Neural cell (in vitro differentiated cells): ENCODE results near the gene ACTN1. TPM values are rescaled to one million over a fixed set of nuclear protein-coding genes. Genes with fewer than 3 reads are reported as not detected.

Experiments used
- H2AFZ ChIP-seq: fragments of 200-600, 300-800 bp; sonication (generic), shearing (Covaris generic); 2 replicates; pipeline ENCODE4 v1.6.0; 2014; ENCODE audit warnings: low read depth, mild to moderate bottlenecking, antibody characterized with exemption, low read length, moderate library complexity
- H3F3A ChIP-seq: fragments of 200-600 bp; shearing (Covaris generic); 2 replicates; pipeline ENCODE4 v1.6.1; 2016; ENCODE audit warnings: mild to moderate bottlenecking, moderate library complexity, mixed read lengths, antibody characterized with exemption, low read length; ENCODE audit not compliant: insufficient read depth, poor library complexity, severe bottlenecking
- H3K27ac ChIP-seq: fragments of 200-600, 300-800 bp; sonication (generic), shearing (Covaris generic); 2 replicates; pipeline ENCODE4 v1.5.1; 2014; ENCODE audit warnings: mild to moderate bottlenecking, low read length, moderate library complexity
- H3K27me3 ChIP-seq: fragments of 300-800, 200-600 bp; sonication (generic), shearing (Covaris generic); 2 replicates; pipeline ENCODE4 v1.6.0; 2014; ENCODE audit warnings: mild to moderate bottlenecking, low read depth, low read length, moderate library complexity; ENCODE audit not compliant: insufficient read depth
- H3K36me3 ChIP-seq: fragments of 300-800, 200-600 bp; sonication (generic), shearing (Covaris generic); 2 replicates; pipeline ENCODE4 v1.5.1; 2014; ENCODE audit warnings: mild to moderate bottlenecking, antibody characterized with exemption, low read length, moderate library complexity; ENCODE audit not compliant: insufficient read depth
- H3K4me2 ChIP-seq: fragments of 300-800, 200-600 bp; sonication (generic), shearing (Covaris generic); 2 replicates; pipeline ENCODE4 v1.6.0; 2014; ENCODE audit warnings: mild to moderate bottlenecking, low read length
- H3K4me3 ChIP-seq: fragments of 300-800, 200-600 bp; sonication (generic), shearing (Covaris generic); 2 replicates; pipeline ENCODE4 v1.5.1; 2014; ENCODE audit warnings: mild to moderate bottlenecking, low read length, moderate library complexity
- H3K79me2 ChIP-seq: fragments of 200-600 bp; shearing (Covaris generic); replicated peaks from 2 replicates; pipeline ENCODE4 v1.6.0; 2014; ENCODE audit warnings: mild to moderate bottlenecking, low read length, moderate library complexity; ENCODE audit not compliant: insufficient read depth
- H3K9ac ChIP-seq: fragments of 300-800, 200-600 bp; sonication (generic), shearing (Covaris generic); 2 replicates; pipeline ENCODE4 v1.6.1; 2016; ENCODE audit warnings: mild to moderate bottlenecking, low read length, mixed read lengths
- H3K9me2 ChIP-seq: fragments of 200-600 bp; shearing (Covaris generic); 2 replicates; pipeline ENCODE4 v1.6.1; 2016; ENCODE audit warnings: mild to moderate bottlenecking, low read length, mixed read lengths; ENCODE audit not compliant: insufficient read depth
- H3K9me3 ChIP-seq: fragments of 200-600, 300-800 bp; sonication (generic), shearing (Covaris generic); 2 replicates; pipeline ENCODE4 v1.6.1; 2016; ENCODE audit warnings: mild to moderate bottlenecking, mixed run types, low read length, moderate library complexity, mixed read lengths
- H4K20me1 ChIP-seq: fragments of 200-600 bp; shearing (Covaris generic); 2 replicates; pipeline ENCODE4 v1.6.1; 2016; ENCODE audit warnings: mild to moderate bottlenecking, mixed run types; ENCODE audit not compliant: insufficient read depth
- CTCF ChIP-seq: fragments of 450-650 bp; IDR thresholded peaks from 2 replicates; pipeline ENCODE4 v1.5.1; 2014; ENCODE audit warnings: antibody characterized with exemption, mild to moderate bottlenecking, moderate library complexity; ENCODE audit not compliant: poor library complexity, severe bottlenecking
- EP300 ChIP-seq: fragments of 450-650 bp; conservative IDR thresholded peaks from 2 replicates; pipeline ENCODE4 v1.6.1; 2014; ENCODE audit warnings: antibody characterized with exemption, mild to moderate bottlenecking, moderate library complexity; ENCODE audit not compliant: poor library complexity, severe bottlenecking
- EZH2 ChIP-seq: fragments of 200-600, 300-800 bp; shearing (Covaris generic), sonication (generic); IDR thresholded peaks from 2 replicates; pipeline ENCODE4 v1.6.1; 2014; ENCODE audit warnings: antibody characterized with exemption, low read length, borderline replicate concordance, mild to moderate bottlenecking; ENCODE audit not compliant: insufficient read depth, poor library complexity, severe bottlenecking
- MXI1 ChIP-seq: fragments of 450-650 bp; conservative IDR thresholded peaks from 2 replicates; pipeline ENCODE4 v1.6.1; 2014; ENCODE audit warnings: antibody characterized with exemption, mild to moderate bottlenecking; ENCODE audit not compliant: poor library complexity, severe bottlenecking
- POLR2AphosphoS5 ChIP-seq: IDR thresholded peaks from 2 replicates; pipeline ENCODE4 v1.6.1; 2012
- RAD21 ChIP-seq: fragments of 450-650 bp; conservative IDR thresholded peaks from 2 replicates; pipeline ENCODE4 v1.6.1; 2014; ENCODE audit warnings: antibody characterized with exemption, mild to moderate bottlenecking, moderate library complexity
- REST ChIP-seq: IDR thresholded peaks from 2 replicates; pipeline ENCODE4 v1.6.1; 2012; ENCODE audit warnings: borderline replicate concordance
- SMC3 ChIP-seq: fragments of 450-650 bp; conservative IDR thresholded peaks from 2 replicates; pipeline ENCODE4 v1.6.1; 2014; ENCODE audit warnings: antibody characterized with exemption, mild to moderate bottlenecking, moderate library complexity; ENCODE audit not compliant: poor library complexity
- TAF1 ChIP-seq: IDR thresholded peaks from 2 replicates; pipeline ENCODE4 v1.6.1; 2012; ENCODE audit warnings: low read depth
- polyA plus RNA-seq: library from polyadenylated mRNA; depleted of rRNA; stranded (reverse); fragments of >200 nt; gene quantifications from 2 replicates; pipeline ENCODE4 v1.2.3, GENCODE V29; 2014

ACTN1 gene
- polyA plus RNA-seq, 1 donor from 2014 or later = 10.8 TPM

GRCh38 chr14:68908803-68909202 lies 70.3 kb downstream of the ACTN1 start:
- Histone ChIP-seq H3K4me2 (no peak overlapping the region), H3K79me2 (no peaks in the 10 kb centered on the region), H3K27ac (no peak overlapping the region), H2AFZ (no peak overlapping the region), H3K36me3 (no peaks in the 10 kb centered on the region), H3K27me3 (no peaks in the 10 kb centered on the region), H3K9me2 (no peaks in the 10 kb centered on the region), H3F3A (no peaks in the 10 kb centered on the region), H3K9ac (no peak overlapping the region), H3K9me3 (no peaks in the 10 kb centered on the region), H4K20me1 (no peaks in the 10 kb centered on the region), H3K4me3 (no peak overlapping the region)
- no peak for TF ChIP-seq TAF1
- TF ChIP-seq EP300 = no peak
- TF ChIP-seq CTCF = no peak
- no peak for TF ChIP-seq EZH2
- no peak for TF ChIP-seq SMC3
- no peak for TF ChIP-seq REST
- TF ChIP-seq MXI1 = no peak
- no peak for TF ChIP-seq POLR2AphosphoS5
- no peak for TF ChIP-seq RAD21

- H3K4me2 ChIP-seq = no peak overlapping the region
- TF ChIP-seq EP300 = no peak
- TF ChIP-seq POLR2AphosphoS5 = no peak
- no peak for TF ChIP-seq CTCF
- no peak for TF ChIP-seq REST
- TF ChIP-seq RAD21 = no peak
- no peak for TF ChIP-seq MXI1
- TF ChIP-seq TAF1 = no peak
- no peak for TF ChIP-seq SMC3
- TF ChIP-seq EZH2 = no peak
- H3K79me2 ChIP-seq = no peaks in the 10 kb centered on the region
- H4K20me1 ChIP-seq = no peaks in the 10 kb centered on the region
- H2AFZ ChIP-seq = no peak overlapping the region
- H3K4me3 ChIP-seq = no peak overlapping the region
- no peaks in the 10 kb centered on the region for H3K36me3 ChIP-seq
- H3K9me2 ChIP-seq = no peaks in the 10 kb centered on the region
- H3K9me3 ChIP-seq = no peaks in the 10 kb centered on the region
- H3K27me3 ChIP-seq = no peaks in the 10 kb centered on the region
- no peak overlapping the region for H3K9ac ChIP-seq
- no peaks in the 10 kb centered on the region for H3F3A ChIP-seq
- no peak overlapping the region for H3K27ac ChIP-seq
Measured at GRCh38 chr14:68908201-68908600, 70.9 kb downstream of the ACTN1 start.
